ENCODE results near the gene ZNF260.
A peak's percentile ranks its signal among the peaks of the same experiment; 100 is the strongest.

Gene ZNF260

GRCh38 chr19:36489118-36489919 lies 38.8 kb downstream of the ZNF260 start, which contains the start of gene ZNF566:
ZNF566 (minus strand) TSS chr19:36489561; CDS start chr19:36476557, 13,004 bp downstream.
- DNase-seq = peak; percentile 95 to 98 (median 98)

- DNase-seq = peak in 2 of 3 experiments; percentile 39 to 79
Measured at GRCh38 chr19:36488846-36489117, 39.3 kb downstream of the ZNF260 start.

- no peak for DNase-seq
Measured at GRCh38 chr19:36488118-36488845, 39.8 kb downstream of the ZNF260 start.

GRCh38 chr19:36483653-36484052 lies 44.4 kb downstream of the ZNF260 start:
- no peak for DNase-seq

- no peak for DNase-seq
Measured at GRCh38 chr19:36482876-36483275, 45.2 kb downstream of the ZNF260 start.

Data from NCI-H1417 (cell line).